SU-DHL-6 (cell line): ENCODE results near the gene ATP2B2.

Experiments used
- EZH2phosphoT487 ChIP-seq: fragments of 200-600 bp; sonication (generic), shearing (Covaris generic); conservative IDR thresholded peaks from 2 replicates; pipeline ENCODE4 v1.6.1; 2018; ENCODE audit warnings: mild to moderate bottlenecking, antibody characterized with exemption, low read length, moderate library complexity, mixed read lengths
- TF ChIP-seq, protein P1 (sequence below): fragments of 200-600 bp; sonication (generic); IDR thresholded peaks from one replicate; pipeline ENCODE4 v1.5.1; 2017; ENCODE audit warnings: antibody characterized with exemption, mild to moderate bottlenecking, low read length, moderate library complexity; ENCODE audit not compliant: insufficient read depth, poor library complexity, severe bottlenecking

GRCh38 chr3:10356461-10356981, 148.9 kb downstream of the ATP2B2 start:
- TF ChIP-seq, protein P1, sequence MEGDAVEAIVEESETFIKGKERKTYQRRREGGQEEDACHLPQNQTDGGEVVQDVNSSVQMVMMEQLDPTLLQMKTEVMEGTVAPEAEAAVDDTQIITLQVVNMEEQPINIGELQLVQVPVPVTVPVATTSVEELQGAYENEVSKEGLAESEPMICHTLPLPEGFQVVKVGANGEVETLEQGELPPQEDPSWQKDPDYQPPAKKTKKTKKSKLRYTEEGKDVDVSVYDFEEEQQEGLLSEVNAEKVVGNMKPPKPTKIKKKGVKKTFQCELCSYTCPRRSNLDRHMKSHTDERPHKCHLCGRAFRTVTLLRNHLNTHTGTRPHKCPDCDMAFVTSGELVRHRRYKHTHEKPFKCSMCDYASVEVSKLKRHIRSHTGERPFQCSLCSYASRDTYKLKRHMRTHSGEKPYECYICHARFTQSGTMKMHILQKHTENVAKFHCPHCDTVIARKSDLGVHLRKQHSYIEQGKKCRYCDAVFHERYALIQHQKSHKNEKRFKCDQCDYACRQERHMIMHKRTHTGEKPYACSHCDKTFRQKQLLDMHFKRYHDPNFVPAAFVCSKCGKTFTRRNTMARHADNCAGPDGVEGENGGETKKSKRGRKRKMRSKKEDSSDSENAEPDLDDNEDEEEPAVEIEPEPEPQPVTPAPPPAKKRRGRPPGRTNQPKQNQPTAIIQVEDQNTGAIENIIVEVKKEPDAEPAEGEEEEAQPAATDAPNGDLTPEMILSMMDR, result no peak
- no peak for TF ChIP-seq EZH2phosphoT487
